ENCODE data around the gene DHX35. TPM values are rescaled to one million over a fixed set of nuclear protein-coding genes. Genes with fewer than 3 reads are reported as not detected.

DHX35 gene
- total and polyA plus RNA-seq, 2 of the 4 experiments (the other 2 are of a cell fraction), result 9.1 to 13.5 TPM

- H2AK9ac ChIP-seq (replicated peaks; ENCODE audit: low read depth, low read length, poor library complexity), result no peak overlapping the region
- BruUV-seq (replicated peaks), result no TSS peak
- TF ChIP-seq BHLHE40 (IDR thresholded peaks at IDR 0.05; ENCODE audit: low read depth, low read length) (no peak), FOS (IDR thresholded peaks at IDR 0.05; ENCODE audit: low read depth, low read length) (no peak), RAD21 (IDR thresholded peaks at IDR 0.05; ENCODE audit: low read length) (no peak), USF2 (IDR thresholded peaks at IDR 0.05; ENCODE audit: low read depth, low read length) (no peak), RFX5 (IDR thresholded peaks at IDR 0.05; ENCODE audit: low read depth, low read length) (no peak)
- H2AK5ac ChIP-seq (ENCODE audit: low read depth, low read length), result no peak overlapping the region
- H3K79me1 ChIP-seq (ENCODE audit: low read depth in 1 of 2, low read length in 2 of 2), result peaks cover 7 to 12% of the 10 kb centered on the region in 2 experiments
- WGBS, 2 experiments (ENCODE audit: extremely low coverage in 2 of 2, insufficient read length in 1 of 2), result 100% methylated on average over 2 of the region's 6 CpGs; no CpG with 5 or more reads in 1 of the 2 experiments
- H2BK15ac ChIP-seq (ENCODE audit: low read depth, low read length), result no peak overlapping the region
- ChIA-PET POLR2A (ENCODE audit: unreplicated experiment) (no interaction called here), CTCF (interaction anchor here (1.1 kb wide), 1 partner anchor 9 kb away, joined by 4 read pairs; no protein-coding TSS in a partner anchor)
- no peak overlapping the region for H4K8ac ChIP-seq (ENCODE audit: low read depth in 2 of 2, low read length in 2 of 2)
- no peak overlapping the region for H2BK20ac ChIP-seq (ENCODE audit: low read depth, low read length)
- H2BK5ac ChIP-seq (ENCODE audit: low read depth, low read length, poor library complexity, severe bottlenecking), result no peak overlapping the region
- no peaks in the 10 kb centered on the region for H3K27me3 ChIP-seq (ENCODE audit: control insufficient read depth, insufficient read depth, low read length)
- H4K5ac ChIP-seq (ENCODE audit: low read depth, low read length), result no peak overlapping the region
- no peaks in the 10 kb centered on the region for H4K20me1 ChIP-seq (ENCODE audit: insufficient read depth, low read length)
- no peak overlapping the region for H3K18ac ChIP-seq (ENCODE audit: low read depth, low read length)
- H3K14ac ChIP-seq (replicated peaks; ENCODE audit: low read depth, low read length), result no peak overlapping the region
- no peak overlapping the region for H3K4me2 ChIP-seq (ENCODE audit: low read depth, low read length)
- in situ Hi-C loops (cut with MboI; ENCODE audit: low sequenced_read_pairs) (loop anchor here (10.0 to 25.0 kb wide), 3 partner anchors 115 to 395 kb away; partner anchors contain the start of gene FAM83D), intact Hi-C loops (cut with micrococcal nuclease) (no loop called here), dilution Hi-C loops (cut with HindIII; ENCODE audit: low sequenced_read_pairs, unreplicated experiment) (no loop called here)
- no peak overlapping the region for H3K4me3 ChIP-seq (ENCODE audit: insufficient read depth, low read depth, low read length)
- no peaks in the 10 kb centered on the region for H3K9me3 ChIP-seq (ENCODE audit: control insufficient read depth, insufficient read depth, low read length)
- H3K9me1 ChIP-seq (ENCODE audit: insufficient read depth, low read length), result peaks cover 20% of the 10 kb centered on the region
- H4K91ac ChIP-seq (ENCODE audit: insufficient read depth, low read depth, low read length), result no peak overlapping the region
- peaks cover 32% of the 10 kb centered on the region for H3K36me3 ChIP-seq (ENCODE audit: control insufficient read depth, insufficient read depth, low read length)
- H3K4ac ChIP-seq (ENCODE audit: low read depth, low read length), result no peak overlapping the region
- no peak overlapping the region for H3K23ac ChIP-seq (ENCODE audit: low read depth, low read length)
- ATAC-seq (ENCODE audit: low read depth) (no peak), DNase-seq (no peak)
- peaks cover 18% of the 10 kb centered on the region for H3K4me1 ChIP-seq (ENCODE audit: control insufficient read depth, insufficient read depth, low read length)
- no peak overlapping the region for H2BK120ac ChIP-seq (ENCODE audit: low read depth, low read length)
- H2AFZ ChIP-seq (replicated peaks; ENCODE audit: low read length, poor library complexity), result no peak overlapping the region
- no peak overlapping the region for H3K9ac ChIP-seq (ENCODE audit: low read depth, low read length)
- H3K56ac ChIP-seq (ENCODE audit: extremely low read depth, insufficient read depth, low read length), result no peak overlapping the region
- H3K27ac ChIP-seq (ENCODE audit: insufficient read depth, low read length), result no peak overlapping the region
These were observed 78.0 kb downstream of the DHX35 start for GRCh38 chr20:39040116-39040515.

All from IMR-90 (cell line).